ENCODE measurements around the gene DHRSX.

DNA sequence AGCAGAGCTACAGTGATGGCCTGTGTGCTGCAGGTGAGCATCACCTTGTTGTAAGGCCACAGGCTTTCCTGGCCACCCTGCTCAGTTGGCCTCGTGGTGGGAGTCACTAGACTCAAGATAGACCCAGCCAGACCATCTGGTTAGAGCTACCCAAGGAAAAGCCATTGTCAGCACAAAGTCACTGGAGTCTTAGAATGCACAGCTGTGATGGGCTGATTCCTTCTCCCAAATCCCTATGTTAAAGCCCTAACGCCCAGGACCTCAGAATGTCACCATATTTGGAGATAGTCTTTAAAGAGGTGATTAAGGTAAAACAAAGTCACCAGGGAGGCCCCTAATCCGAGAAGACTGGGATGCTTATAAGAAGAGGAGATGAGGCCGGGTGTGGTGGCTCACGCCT, 173.4 kb downstream of the DHRSX start:
- no peak for TF ChIP-seq RCOR1 (IDR thresholded peaks at IDR 0.05; ENCODE audit: borderline replicate concordance in 1 of 2, low read depth in 2 of 2, low read length in 2 of 2)
- TF ChIP-seq, protein P1, sequence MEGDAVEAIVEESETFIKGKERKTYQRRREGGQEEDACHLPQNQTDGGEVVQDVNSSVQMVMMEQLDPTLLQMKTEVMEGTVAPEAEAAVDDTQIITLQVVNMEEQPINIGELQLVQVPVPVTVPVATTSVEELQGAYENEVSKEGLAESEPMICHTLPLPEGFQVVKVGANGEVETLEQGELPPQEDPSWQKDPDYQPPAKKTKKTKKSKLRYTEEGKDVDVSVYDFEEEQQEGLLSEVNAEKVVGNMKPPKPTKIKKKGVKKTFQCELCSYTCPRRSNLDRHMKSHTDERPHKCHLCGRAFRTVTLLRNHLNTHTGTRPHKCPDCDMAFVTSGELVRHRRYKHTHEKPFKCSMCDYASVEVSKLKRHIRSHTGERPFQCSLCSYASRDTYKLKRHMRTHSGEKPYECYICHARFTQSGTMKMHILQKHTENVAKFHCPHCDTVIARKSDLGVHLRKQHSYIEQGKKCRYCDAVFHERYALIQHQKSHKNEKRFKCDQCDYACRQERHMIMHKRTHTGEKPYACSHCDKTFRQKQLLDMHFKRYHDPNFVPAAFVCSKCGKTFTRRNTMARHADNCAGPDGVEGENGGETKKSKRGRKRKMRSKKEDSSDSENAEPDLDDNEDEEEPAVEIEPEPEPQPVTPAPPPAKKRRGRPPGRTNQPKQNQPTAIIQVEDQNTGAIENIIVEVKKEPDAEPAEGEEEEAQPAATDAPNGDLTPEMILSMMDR (IDR thresholded peaks at IDR 0.05 in 2 of 3, conservative IDR thresholded peaks at IDR 0.05 in 1 of 3; ENCODE audit: insufficient read depth in 2 of 3, low read depth in 1 of 3, low read length in 3 of 3): no peak
- TF ChIP-seq RFX5 (IDR thresholded peaks at IDR 0.05; ENCODE audit: low read depth, low read length): no peak
- TF ChIP-seq, protein P2, sequence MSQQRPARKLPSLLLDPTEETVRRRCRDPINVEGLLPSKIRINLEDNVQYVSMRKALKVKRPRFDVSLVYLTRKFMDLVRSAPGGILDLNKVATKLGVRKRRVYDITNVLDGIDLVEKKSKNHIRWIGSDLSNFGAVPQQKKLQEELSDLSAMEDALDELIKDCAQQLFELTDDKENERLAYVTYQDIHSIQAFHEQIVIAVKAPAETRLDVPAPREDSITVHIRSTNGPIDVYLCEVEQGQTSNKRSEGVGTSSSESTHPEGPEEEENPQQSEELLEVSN (IDR thresholded peaks at IDR 0.05; ENCODE audit: borderline replicate concordance in 1 of 2, extremely low read depth in 1 of 2, insufficient read depth in 1 of 2, insufficient read length in 1 of 2, low read depth in 1 of 2, low read length in 1 of 2, poor library complexity in 1 of 2, severe bottlenecking in 1 of 2): no peak
- TF ChIP-seq BRF1 (IDR thresholded peaks at IDR 0.05; ENCODE audit: borderline replicate concordance, extremely low read depth, insufficient read length): no peak
- no peak for TF ChIP-seq MTF1 (CRISPR knock-in tag; IDR thresholded peaks at IDR 0.05; ENCODE audit: borderline replicate concordance)
- TF ChIP-seq, protein P3, sequence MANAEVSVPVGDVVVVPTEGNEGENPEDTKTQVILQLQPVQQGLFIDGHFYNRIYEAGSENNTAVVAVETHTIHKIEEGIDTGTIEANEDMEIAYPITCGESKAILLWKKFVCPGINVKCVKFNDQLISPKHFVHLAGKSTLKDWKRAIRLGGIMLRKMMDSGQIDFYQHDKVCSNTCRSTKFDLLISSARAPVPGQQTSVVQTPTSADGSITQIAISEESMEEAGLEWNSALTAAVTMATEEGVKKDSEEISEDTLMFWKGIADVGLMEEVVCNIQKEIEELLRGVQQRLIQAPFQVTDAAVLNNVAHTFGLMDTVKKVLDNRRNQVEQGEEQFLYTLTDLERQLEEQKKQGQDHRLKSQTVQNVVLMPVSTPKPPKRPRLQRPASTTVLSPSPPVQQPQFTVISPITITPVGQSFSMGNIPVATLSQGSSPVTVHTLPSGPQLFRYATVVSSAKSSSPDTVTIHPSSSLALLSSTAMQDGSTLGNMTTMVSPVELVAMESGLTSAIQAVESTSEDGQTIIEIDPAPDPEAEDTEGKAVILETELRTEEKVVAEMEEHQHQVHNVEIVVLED (CRISPR knock-in tag; IDR thresholded peaks at IDR 0.05): no peak
- TF ChIP-seq CHD4 (IDR thresholded peaks at IDR 0.05; ENCODE audit: insufficient read depth, insufficient replicate concordance, low read depth, low read length, poor library complexity, severe bottlenecking): no peak
- TF ChIP-seq, protein P4, sequence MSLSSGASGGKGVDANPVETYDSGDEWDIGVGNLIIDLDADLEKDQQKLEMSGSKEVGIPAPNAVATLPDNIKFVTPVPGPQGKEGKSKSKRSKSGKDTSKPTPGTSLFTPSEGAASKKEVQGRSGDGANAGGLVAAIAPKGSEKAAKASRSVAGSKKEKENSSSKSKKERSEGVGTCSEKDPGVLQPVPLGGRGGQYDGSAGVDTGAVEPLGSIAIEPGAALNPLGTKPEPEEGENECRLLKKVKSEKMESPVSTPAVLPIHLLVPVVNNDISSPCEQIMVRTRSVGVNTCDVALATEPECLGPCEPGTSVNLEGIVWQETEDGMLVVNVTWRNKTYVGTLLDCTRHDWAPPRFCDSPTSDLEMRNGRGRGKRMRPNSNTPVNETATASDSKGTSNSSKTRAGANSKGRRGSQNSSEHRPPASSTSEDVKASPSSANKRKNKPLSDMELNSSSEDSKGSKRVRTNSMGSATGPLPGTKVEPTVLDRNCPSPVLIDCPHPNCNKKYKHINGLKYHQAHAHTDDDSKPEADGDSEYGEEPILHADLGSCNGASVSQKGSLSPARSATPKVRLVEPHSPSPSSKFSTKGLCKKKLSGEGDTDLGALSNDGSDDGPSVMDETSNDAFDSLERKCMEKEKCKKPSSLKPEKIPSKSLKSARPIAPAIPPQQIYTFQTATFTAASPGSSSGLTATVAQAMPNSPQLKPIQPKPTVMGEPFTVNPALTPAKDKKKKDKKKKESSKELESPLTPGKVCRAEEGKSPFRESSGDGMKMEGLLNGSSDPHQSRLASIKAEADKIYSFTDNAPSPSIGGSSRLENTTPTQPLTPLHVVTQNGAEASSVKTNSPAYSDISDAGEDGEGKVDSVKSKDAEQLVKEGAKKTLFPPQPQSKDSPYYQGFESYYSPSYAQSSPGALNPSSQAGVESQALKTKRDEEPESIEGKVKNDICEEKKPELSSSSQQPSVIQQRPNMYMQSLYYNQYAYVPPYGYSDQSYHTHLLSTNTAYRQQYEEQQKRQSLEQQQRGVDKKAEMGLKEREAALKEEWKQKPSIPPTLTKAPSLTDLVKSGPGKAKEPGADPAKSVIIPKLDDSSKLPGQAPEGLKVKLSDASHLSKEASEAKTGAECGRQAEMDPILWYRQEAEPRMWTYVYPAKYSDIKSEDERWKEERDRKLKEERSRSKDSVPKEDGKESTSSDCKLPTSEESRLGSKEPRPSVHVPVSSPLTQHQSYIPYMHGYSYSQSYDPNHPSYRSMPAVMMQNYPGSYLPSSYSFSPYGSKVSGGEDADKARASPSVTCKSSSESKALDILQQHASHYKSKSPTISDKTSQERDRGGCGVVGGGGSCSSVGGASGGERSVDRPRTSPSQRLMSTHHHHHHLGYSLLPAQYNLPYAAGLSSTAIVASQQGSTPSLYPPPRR (CRISPR knock-in tag; IDR thresholded peaks at IDR 0.05; ENCODE audit: borderline replicate concordance): no peak
- TF ChIP-seq NR2C2 (CRISPR knock-in tag; IDR thresholded peaks at IDR 0.05): no peak
- TF ChIP-seq NR2C2 (tag; IDR thresholded peaks at IDR 0.05): no peak
- TF ChIP-seq ZEB2 (IDR thresholded peaks at IDR 0.05): no peak
